NCI-H1092 (cell line): ENCODE measurements around the gene FTO.

ENCODE experiments used
- DNase-seq: peaks from one replicate; lab custom pipeline; 2025; lab: John Stamatoyannopoulos, UW

FTO gene

DNA sequence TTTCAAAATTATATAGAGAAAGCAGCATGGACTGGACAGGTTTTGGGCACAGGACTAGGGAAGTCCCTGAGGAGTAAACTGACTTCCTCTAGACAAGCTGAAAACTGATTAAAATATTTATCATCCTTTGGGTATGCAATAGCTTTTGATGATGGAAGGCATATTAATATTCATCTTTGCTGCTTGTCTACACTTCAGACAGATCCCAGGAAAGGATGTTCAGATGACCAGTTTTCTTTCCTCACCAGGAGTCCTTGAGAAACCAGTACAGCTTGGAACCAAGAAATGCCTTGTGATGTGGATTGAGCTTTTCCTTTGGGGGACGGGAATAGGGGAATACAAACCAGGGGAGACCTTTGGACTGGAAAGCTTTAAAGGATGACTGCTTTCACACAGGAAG, 195.5 kb downstream of the FTO start:
- DNase-seq, result no peak

DNA sequence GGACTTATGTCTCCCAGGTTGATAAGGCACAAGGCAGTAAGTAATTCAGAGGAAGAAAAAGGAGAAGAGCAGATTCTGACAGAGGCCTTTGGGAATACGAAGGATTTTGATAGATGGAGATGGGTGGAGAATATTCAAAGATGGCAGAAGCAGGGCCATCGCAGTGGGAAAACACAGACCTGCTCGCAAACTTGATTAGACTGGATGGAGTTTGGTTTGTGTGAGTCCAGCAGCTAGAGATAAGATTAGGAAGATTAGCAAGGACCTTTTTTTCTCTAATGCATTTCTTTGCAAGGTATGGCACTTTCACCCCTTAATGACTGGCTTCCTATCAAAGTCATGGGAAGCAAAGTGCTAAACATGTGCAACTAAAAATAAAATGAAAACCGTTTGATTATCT, 196.7 kb downstream of the FTO start:
- DNase-seq, result no peak

DNA sequence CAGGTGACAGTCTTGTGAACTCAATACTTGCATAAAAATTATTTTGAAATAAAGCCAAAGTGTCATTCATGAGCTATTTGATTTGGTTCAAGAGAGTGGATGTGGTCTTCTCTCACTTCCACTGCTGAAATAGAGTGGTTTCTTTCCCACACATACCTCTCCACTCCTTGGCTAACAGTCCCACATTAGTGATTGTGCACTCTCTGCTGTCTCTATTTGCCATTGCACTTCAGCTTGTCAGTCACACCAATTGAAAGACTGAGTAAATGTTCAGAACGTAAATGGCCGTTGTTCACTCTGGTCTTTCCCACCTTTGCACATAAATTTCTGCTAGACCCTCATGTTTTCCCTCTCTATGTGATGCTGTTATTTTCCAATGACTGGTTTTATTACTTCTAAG, 197.5 kb downstream of the FTO start:
- DNase-seq, result no peak

DNA sequence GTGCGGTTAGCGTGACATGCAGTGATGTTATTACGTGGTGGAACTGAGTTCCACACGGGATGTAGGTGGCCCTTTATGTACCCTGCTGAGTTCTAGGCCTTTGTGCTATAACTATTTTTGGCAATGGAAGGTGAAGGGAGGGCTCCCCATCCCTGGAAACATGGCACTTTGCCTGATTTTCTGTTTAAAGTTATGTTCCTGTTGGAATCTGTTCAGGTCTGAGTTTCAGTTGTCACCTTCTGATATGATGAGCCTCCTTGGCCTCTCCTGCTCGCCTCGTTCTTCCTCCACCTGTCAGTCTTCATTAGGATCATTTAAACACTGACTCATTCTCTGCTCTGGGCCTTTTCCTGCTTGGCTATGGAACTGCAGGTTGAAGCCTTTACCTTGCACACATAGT, 200.6 kb downstream of the FTO start:
- no peak for DNase-seq

DNA sequence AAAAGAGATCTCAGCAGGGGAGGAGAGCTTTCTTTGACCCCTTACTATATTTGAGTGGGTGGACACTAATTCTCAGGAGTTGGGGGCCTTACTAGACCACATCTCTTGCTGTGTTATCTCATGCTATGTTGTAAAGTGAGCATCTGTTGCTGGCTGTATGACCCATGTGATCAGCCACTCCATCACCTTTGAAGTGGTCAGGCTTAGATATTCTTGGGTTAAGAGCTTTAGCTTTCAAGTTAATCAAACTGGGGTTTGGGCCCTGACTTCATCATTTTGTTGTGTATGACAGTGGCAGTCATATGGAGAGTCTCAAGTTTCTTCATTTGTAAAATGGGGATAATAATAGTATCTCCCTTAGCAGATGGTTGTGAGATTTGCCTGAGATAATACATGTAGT, 201.1 kb downstream of the FTO start:
- no peak for DNase-seq

DNA sequence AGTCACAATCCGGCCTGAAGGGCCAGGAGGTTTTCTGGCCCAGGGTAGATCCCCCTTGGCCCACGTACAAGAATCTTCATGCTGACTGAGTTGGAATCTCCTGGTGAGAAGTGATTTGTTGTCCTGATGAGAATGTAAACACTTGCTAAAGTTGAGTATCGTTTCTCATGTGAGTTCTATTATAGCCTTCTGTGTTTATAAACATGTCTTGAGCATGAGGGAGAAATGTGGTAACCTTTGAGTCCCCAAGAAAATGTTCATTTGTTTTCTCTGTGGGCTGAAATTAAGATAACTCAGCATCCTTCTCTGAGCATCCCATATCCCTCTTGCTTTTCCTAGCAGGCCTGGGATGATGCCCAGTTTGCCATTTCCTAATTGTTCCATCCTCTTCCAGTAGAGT, 204.8 kb downstream of the FTO start:
- DNase-seq, result no peak

DNA sequence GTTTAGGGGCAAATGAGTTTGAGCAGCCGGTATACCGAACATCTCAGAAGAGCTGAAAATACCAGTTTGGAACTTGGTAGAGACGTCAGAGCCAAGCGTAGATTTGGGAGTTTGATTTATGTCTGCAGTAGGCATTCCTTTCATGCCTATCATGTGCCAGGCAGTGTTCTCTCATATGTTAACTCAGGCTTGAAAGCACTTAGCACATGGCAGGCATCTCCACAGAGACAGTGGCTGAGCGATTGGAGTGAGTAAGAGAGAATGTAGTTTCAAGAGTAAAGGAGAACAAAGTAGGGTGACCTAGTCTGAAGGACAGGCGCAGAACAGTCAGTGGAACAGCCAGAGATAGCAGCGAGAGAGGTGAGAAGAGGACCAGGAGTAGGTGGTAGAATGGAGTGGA, 207.0 kb downstream of the FTO start:
- no peak for DNase-seq

DNA sequence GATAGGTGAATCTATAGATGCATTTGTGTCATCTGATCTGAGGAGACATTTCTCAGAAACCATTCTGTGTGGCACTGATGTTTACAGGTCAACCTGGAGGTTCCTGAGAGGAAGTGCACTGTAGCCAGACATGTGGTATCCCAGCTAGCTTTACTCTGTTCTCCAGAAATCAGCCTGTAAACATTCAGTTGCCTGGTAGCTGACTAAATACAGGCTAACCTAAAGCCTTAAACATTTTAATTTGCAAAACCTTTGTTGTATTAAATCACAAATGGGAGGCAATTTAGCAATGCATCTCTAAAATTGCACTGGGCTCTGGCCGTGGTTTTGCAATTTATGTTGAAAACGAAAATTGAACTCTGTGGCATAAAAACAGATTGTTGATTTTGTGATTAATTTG, 207.6 kb downstream of the FTO start:
- no peak for DNase-seq

DNA sequence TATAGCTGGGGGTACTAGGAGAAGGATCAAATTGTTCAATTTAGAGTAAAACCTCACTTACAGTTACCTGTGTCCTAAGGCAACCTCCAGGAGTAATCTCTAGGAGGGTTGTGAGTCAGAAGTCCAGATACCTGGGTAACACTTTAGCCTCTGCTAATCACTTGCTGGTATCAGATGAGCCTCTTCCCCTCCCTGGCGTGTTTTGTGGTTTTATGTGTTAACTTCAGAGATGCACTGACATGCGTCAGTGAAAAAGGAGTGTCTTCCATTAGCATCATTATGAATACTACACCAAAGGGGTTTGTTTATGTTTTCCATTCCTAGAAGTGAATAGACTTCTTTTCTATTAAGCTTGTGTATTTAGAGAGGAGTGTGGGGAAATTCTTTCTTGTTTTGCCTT, 208.2 kb downstream of the FTO start:
- DNase-seq, result no peak

DNA sequence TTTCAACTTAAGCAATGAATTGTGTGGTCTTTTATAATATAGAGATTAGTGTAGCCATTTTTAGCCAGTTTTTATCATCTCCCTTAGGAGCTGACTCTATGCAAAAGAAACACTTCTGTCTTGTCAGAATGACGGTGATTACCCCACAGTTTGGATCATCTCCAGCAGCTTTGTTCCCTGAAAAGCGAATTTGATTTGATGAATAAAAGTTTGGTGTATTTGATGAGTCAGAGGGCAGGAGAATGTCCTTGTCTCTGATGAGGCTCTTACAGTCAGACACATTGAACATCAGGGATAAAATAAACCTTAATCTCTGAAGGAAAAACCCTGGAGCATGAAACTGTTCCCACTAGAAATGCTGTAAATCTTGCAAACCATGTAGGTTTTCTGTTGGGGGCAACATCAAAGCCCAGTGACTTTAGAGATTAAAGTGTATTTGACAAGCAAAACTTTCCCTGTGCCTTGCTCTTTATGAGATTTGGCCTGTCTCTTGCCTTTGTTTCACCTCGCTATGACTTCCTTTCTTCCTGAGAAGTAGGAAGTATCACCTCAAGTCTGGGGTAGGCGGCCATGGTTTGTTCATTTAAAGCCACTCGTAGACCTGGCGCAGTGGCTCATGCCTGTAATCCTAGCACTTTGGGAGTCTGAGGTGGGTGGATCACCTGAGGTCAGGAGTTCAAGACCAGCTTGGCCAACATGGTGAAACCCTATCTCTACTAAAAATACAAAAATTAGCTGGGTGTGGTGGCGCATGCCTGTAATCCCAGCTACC, 209.3 kb downstream of the FTO start:
- no peak for DNase-seq

DNA sequence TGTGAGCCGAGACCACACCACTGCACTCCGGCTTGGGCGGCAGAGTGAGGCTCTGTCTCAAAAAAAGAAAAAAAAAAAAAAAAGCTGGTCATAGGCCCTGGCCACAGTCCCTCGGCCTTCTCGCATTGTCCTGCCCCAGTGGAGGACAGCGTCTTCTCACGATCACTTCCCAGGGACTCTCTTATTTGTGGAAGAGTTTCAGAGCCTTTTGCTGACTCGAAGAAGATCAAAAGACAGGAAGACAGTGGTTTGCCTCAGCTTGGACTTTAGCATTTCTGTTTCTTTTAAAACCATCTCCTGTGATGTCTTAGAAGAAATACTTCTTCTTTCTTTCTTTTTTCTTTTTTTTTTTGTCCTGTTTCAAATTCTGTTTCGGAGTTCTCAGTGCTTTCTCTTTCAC, 210.0 kb downstream of the FTO start:
- DNase-seq, result no peak

DNA sequence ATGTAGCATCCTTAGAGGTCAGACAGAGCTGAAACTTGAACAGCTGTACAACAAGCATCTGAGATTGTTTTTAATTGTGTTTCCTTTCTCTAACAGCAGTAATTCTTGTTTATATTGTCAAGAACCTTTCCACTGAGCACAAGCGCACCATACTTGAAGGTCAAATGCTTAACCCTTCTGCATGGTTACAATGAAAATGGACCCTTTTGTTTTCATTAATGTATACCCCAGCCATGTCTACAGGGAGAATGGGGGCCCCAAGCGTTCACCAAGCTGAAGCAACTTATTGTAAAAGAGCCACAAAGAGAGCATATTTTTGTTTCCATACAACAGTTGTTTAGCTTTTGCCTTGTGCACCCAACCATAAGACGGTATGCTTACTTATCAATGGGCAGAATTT, 210.8 kb downstream of the FTO start:
- no peak for DNase-seq

DNA sequence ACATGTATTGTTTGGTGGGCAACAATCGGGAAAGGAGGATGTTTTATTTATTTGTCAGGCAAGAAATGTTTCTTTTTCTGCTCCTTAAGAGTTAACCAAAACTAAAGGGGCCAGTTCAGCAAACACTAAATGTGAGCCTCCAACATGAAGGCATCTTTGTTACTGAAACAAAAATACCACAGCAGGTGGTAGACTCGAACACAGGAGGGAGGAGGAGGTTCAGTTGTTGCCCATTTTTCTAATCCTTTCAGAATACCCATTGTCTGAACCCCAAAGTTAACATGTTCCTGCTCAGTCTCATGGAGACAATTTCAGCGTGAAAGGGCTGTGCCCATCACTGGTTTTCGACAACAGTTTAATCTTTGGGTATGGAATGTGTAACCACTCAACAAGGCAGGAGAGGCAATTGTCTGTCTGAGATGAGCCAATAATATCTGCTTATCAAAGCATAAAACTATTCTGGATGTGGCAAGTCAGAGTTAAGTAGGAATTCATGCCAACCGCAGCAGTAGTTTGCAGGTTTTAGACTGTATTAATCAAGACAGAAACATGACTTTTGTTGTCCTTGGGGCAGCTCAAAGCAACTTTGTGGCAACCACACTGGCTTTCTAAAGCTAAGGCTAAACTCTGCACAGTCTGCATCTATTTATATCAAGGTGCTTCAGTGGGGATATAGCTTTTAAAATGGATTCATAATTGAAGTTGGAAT, 211.7 kb downstream of the FTO start:
- DNase-seq, result no peak

DNA sequence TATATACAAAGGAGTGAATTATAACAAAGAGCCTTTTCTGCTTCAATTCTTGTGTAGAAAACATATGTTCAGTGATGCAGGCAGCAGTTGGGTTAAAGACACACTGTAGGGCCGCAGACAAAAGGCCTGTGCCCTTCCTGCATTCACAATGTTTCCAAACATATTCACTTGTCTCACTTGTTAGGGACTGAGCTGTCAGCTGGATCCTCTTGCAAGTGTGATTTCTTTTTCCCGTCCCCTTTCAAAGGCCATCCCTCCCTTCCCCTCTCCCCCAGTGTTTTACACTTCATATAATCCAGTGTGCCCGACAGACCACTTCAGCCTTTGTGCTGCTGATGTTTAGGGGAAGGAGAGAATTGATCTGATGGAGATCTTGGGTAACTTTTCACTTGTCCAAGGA, 217.0 kb downstream of the FTO start:
- DNase-seq, result no peak

DNA sequence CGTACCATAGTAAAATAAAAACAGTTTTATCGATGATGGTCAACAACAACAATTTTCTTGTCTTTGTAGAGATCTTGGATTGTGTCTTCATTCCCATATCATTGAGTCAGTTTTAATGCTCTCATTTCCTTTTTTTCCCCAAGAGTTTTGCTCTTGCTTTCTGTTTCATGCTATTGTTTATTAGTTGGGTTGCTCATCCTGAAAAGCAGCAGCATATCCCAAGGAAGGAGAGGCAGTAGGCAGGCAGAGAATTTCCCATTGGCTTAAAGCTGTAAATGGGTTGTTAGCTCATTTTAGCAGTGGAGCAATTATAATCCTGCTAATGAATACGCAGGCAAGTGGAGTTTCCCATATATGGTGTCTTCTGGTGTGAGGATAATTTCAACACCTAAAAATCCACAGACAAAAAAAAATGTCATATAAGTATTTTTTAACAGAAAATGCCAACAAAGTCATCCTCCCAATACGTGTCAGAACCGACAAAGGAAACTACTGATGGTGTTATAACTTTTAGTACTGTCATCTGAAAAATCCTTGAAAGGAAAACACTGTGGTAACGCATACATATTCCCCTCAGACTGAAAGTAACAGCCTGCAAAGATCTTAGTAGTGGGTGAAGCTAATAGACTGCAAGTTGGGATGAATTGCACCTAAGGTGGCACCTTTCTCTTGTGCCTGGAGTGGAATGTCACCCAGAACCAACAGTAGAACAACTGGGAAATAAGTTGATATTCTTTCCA, 218.3 kb downstream of the FTO start:
- DNase-seq, result no peak

DNA sequence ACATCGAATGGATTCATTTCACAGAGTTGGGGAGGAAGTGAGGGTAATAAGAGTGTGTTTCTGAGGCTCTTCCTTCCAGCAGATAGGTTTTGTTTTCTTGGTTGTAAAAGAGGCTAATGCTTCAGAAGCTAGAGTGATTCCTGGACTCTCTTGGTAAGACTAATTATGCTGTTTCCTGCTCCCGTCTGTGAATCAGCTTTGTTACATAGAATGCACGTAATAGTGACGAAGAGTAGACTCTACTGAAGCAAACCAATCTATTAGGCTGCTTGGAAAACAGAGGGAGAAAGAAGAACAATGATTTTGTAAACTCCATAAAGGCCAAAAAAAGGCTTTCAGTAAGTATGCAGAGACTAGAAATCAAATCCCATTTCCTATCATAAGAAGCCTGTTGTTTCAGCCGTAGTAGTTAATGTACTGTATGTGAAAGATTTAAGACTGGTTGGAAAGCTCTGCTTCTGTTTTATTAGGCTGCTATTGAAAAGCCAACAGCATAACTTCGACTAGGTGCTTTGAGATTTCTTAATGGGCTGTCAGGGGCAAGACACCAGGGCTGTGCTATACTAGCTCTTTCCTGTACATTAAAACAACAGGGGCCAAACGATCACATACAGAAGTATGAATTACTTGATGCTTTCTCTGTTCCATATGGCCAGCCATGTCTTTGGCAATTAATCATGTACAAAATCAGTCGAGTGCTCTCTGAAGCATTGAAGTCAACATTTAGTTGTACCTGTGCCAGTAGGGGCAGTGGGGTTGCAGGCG, 219.0 kb downstream of the FTO start:
- peak; percentile 87 for DNase-seq

DNA sequence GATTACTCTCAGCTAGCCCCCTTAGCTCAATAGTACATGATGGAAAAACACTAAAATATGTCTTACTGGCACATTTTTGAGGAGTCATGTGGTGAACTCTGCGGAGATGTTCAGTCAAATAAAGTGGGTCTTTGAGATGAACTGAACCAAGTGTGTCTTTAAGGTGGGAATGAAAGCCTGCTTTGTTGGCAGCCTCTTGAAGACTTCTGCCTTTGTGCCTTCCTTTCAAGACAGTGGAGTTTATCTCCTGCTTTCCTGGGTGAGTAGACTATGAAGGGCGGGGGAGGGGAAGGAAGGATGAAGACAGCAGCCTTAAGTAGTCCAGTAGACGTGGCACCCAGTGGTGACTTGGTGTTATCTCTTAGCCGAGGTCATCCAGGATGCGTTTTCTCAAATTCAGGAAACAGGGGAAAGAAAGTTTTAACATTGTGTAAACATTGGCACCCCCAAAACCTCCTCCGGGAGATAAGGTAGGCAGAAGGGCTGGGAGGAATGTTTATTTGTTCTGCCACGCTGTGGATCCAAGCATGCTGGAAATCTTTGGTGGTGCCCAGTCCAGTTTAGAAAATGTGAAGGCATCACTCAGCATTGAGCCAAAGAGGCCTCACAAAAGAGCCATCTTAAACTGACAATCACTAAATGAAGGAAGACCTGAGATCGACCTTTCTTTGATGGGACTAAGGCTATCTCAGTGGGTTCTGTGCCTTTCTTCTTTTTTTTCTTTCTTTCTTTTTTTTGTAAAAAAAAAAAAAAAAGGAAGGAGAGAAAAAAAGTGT, 220.6 kb downstream of the FTO start:
- DNase-seq, result no peak

DNA sequence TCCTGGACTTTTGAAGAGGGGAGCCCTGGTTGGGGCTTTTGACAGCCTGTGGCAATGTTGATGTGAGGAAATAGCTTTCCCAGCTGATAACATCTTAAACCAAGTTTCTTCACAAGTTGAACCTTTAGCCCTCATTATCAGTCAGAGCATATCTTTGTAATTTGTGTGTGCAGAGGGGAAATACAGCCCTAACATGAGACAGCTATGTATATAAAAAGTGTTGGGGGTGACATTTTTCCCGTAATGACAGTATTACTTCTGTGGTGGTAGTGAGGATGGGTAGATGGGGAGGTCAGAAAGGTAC, 221.1 kb downstream of the FTO start:
- no peak for DNase-seq

DNA sequence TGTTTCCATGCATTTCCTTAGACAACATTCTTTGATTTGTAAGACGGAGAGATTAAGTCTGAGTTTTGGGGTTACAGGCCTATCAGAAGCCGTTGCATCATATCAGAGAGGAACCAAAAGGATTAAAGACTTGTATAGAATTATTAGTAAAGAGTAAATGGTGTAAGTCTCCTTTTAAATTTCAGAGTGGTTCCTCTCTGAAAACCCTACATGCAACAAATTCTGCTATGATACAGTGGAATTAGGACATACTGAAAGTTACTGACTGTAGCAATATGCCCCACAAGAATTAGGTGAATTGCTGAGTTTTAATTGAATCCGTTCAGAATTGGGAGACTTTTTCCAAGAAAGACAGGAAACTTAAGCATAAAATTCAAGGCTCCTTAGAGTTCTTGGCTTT, 221.6 kb downstream of the FTO start:
- no peak for DNase-seq

DNA sequence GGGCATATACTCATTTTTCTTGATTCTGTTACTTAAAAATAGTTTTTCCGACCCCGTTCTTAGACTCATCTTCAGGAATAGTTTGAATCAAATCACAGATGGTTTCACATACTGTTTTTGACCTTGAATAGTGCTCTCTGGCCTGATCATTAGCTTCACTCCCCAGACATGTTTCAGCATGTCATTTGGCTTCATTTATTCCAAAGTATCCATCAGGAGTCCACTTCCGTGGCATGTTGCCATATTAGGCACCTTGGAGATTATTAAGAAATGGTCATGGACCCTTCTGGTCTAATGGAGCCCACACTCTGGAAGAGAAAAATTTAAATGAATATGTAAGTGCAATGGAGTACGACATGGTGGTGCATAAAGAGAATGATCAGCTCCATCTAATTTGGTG, 222.3 kb downstream of the FTO start:
- no peak for DNase-seq

DNA sequence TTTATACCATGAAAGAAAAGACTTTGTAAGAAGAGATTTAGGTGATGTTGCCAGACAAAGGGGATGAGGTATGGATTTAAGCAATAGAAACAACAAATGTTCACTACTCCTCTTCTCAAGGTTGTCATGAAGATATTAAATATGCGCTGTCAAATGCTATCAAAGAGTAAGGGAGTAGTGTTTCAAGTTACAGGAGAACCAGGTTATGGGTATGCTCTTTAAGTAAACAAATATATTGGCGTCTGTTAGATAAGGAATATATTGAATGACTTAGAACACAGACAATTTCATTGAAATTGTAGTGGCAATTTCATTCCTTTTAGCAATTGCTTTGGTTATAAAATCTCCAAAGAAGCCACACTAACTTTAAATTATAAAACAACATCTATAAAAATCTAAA, 229.0 kb downstream of the FTO start:
- DNase-seq, result no peak

DNA sequence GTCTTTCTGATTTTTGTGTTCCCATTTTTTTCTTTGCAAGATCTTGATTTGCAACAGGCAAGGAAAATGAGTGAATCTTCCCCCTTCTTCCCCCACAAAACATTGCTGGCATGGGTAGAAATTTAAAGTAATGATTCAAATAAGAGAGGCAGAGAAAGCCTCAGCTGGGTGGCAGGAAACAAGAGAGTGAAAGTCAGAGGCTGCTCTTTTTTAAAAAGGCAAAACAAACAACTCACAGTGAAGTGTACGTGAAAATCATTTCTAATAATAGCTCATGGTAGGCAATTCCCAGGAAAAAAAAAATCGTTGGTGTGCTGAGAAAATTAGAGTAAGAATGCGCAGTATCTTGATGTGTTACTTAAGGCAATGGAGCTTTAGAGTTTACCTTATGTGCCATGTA, 229.5 kb downstream of the FTO start:
- no peak for DNase-seq
